Stimulated activated CD8-positive, alpha-beta memory T cell treated with anti-CD3 and anti-CD28 coated beads, Interleukin-4, amount 100 ng/mL, for 48 hours (primary cell): ENCODE measurements around the gene SEPTIN1.
A peak's percentile ranks its signal among the peaks of the same experiment; 100 is the strongest.
"Not testable (repeated sequence)": the region's sequence is repeated elsewhere in the genome, so short reads cannot be mapped to it uniquely, and the experiment has no call there.

Experiments
- DNase-seq: peaks from one replicate; pipeline ENCODE4 v3.0.0-alpha.2; 2020

Gene SEPTIN1

GRCh38 chr16:30399435-30400186 lies 17.2 kb upstream of the SEPTIN1 start:
- DNase-seq = no peak

DNA sequence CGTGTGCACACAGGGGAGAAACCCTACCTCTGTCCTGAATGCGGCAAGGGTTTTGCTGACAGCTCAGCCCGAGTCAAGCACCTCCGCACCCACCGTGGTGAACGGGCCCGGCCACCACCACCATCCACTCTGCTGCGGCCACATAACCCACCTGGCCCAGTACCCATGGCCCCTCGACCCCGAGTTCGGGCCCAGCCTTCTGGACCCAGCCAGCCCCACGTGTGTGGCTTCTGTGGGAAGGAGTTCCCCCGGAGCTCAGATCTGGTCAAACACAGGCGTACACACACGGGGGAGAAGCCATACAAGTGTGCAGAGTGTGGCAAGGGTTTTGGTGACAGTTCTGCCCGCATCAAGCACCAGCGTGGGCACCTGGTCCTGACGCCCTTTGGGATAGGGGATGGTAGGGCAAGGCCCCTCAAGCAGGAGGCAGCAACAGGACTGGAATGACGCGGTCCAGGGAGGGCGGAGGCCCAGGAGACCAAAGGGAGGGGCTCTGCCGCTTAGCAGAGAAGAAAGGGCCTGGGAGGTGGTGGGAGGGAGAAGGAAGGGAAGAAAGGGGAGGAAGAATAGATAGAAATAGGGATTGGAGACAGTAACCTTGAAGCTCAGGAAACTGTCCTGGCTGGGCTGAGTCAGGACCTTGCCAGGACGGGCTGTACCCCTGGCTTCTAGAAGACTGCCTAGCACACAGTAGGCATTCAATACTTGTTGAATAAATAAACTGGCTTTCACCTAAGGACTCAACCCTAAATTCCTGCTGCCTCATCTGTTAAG lies 16.5 kb upstream of the SEPTIN1 start:
- no peak for DNase-seq

DNA sequence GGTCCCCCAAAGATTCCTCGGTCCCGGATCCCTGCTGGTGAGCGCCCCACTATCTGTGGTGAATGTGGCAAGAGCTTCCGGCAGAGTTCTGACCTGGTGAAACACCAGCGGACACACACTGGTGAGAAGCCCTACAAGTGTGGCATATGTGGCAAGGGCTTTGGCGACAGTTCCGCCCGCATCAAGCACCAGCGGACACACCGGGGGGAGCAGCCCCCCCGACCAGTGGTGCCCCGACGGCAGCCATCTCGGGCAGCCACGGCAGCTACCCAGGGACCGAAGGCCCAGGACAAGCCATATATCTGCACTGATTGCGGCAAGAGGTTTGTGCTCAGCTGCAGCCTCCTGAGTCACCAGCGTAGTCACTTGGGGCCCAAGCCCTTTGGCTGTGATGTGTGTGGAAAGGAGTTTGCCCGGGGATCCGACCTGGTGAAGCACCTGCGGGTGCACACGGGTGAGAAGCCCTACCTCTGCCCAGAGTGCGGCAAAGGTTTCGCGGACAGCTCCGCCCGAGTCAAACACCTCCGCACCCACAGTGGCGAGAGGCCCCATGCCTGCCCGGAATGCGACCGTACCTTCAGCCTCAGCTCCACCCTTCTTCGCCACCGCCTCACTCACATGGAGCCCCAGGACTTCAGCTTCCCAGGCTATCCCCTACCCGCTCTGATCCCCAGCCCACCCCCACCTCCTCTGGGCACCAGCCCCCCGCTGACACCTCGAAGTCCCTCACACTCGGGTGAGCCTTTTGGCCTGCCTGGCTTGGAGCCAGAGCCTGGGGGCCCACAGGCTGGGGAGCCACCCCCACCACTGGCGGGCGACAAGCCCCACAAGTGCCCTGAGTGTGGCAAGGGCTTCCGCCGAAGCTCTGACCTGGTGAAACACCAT lies 15.7 kb upstream of the SEPTIN1 start:
- DNase-seq = no peak

DNA sequence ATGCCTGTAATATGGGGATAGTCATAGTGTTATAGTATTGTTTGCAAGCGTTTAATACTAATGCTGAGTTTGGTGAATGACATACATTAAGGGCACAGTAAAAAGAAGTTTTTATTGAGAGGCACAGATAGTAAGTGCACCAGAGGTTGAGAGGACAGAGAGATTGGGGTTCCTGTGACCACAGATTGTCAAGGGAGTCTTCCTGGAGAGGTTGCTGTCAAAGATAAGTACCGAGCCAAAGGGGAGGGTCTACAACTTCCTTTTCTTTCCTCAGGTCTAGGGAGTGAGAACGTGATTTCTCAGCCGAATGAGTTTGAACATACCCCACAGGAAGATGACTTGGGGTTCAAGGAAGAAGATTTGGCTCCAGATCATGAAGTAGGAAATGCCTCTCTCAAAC lies 14.7 kb upstream of the SEPTIN1 start:
- DNase-seq = no peak

GRCh38 chr16:30396627-30397026 lies 14.3 kb upstream of the SEPTIN1 start:
- not testable (repeated sequence) for DNase-seq

DNA sequence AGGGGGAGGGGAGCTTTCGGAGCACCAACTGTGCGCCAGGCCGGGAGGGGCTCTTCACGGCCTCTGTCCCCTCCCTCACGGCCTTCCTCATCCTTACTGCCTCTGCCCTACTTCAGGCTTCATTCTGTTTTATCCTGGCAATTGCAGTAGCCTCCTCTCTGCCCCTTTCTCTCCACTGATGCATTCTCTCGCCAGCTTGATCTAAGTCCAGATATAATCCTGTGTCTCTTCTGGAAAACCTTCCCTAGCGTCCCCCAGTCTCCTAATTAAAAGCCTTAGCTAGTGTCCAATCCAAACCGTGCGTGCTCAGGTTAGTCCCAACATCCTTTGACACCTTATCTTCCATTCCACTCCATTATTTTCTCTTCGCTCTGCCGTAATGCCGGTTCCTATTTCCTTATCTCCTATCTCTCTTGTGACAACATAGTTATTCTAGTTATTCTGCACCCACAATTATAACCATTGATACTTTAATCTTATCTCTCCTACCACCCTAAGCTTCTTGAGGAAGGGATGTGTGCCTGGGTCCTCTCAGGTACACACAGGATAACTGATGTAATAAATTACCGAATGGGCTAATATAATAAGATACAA lies 13.7 kb upstream of the SEPTIN1 start:
- DNase-seq = no peak

- DNase-seq = peak; percentile 71
Observed at GRCh38 chr16:30395155-30395991, 13.0 kb upstream of the SEPTIN1 start, which contains the start of gene ZNF48. Gene ZNF48, plus strand, starts transcription at chr16:30395420. Its CDS starts 375 bp downstream, at chr16:30395795.

GRCh38 chr16:30394592-30395154 lies 12.3 kb upstream of the SEPTIN1 start:
- DNase-seq = no peak

- no peak for DNase-seq
Observed at GRCh38 chr16:30383521-30383920, 1.2 kb upstream of the SEPTIN1 start.

- DNase-seq = peak; percentile 62
Observed at GRCh38 chr16:30381291-30382041, 895 bp downstream of the SEPTIN1 start.

DNA sequence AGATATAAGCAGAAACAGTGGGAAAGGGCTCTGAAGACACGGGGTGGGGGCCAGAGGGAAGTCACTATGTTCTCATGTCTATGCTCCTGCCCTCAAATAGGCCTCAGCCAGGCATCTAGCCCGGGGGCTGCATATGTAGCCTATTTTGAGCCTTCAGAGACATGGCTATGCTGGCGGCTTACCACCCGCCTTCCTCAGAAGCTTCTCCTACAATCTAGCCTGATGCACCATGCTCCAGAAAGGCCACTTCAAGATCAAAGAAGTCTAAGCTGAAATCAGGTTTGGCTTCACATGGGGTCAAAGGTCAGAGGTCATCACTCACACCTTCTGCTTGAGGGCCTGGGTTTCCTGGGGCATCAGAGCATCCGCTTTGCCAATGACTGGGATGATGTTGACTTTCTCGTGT lies 1.6 kb downstream of the SEPTIN1 start:
- no peak for DNase-seq

DNA sequence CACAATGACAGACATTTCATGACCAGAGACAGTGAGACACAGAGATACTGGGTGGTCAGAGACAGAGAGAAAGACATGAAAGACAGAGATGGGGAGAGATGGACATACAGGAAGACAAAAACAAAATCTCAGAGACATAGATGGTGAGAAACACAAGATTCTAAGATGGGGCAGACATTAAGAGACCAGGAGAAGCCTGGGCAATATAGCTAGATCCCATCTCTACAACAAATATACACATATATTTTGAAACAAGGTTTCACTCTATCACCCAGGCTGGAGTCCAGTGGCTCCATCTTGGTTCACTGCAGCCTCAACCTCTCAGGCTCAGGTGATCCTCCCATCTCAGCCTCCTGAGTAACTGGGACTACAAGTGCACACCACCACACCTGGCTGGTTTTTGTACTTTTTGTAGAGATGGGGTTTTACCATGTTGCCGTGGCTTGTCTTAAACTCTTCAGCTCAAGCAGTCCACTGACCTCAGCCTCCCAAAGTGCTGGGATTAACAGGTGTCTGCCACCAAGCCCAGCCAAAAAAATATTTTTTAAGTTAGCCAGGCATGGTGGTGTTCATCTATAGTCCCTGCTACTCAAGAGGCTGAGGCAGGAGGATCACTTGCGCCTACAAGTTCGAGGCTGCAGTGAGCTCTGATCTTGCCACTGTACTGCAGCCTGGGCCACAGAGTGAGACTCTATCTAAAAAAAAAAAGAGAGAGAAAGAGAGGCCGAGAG lies 2.1 kb downstream of the SEPTIN1 start:
- DNase-seq = no peak

DNA sequence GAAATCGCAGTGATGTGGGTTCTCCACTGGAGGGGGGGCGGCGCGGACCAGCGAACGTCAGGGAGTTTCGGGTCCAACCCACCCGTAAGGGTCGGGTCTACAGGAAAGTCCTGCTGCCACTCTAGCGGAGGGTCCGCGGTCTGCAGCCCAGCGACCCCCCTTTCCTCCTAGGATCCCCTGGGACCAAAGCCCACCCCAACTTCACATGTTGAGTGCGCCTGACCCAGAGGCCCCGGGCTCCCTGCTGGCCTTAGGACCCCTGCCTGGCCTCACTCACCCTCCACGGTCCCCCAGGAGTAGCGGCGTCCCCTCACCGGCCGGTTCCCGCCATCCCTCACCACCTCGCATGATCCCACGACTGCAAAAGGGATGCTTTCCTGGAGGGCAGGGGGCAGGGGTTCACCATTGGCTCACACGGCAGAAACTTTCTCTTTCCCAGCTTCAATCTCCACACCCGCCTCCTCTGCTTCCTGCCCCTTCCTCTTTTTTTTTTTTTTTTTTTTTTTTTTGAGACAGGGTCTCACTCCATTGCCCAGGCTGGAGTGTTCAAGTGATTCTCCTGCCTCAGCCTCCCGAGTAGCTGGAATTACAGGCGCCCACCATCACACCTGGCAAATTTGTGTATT lies 3.1 kb downstream of the SEPTIN1 start:
- DNase-seq = no peak

- DNase-seq = peak; percentile 100
Observed at GRCh38 chr16:30378236-30379157, 3.9 kb downstream of the SEPTIN1 start.

- peak; percentile 91 for DNase-seq
Observed at GRCh38 chr16:30377812-30378235, 4.5 kb downstream of the SEPTIN1 start.

- no peak for DNase-seq
Observed at GRCh38 chr16:30377050-30377811, 5.1 kb downstream of the SEPTIN1 start.

DNA sequence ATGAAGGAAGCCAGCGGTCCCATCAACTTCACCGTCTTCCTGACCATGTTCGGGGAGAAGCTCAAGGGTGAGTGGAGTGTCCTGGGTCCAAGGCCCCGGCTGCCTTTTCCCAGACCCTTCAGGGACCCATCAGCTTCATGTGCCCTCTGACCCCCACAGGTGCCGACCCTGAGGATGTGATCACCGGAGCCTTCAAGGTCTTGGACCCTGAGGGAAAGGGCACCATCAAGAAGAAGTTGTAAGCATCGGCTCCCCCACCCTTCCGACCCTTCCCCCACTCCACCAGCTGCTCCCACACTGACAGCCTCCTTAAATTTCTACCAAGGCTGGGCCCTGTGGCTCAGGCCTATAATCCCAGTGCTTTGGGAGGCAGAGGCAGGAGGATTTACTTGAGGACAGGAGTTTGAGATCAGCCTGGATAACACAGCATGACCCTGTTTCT lies 5.9 kb downstream of the SEPTIN1 start:
- no peak for DNase-seq
